IMR-90 (cell line): ENCODE measurements around the gene NAV2. TPM values are rescaled to one million over a fixed set of nuclear protein-coding genes. Genes with fewer than 3 reads are reported as not detected.

Experiments
- ATAC-seq: fragments of 200-7000 bp; cut with Tn5 transposase; 2 replicates; pipeline ENCODE4 v1.9.1; 2020; ENCODE audit warnings: low read depth, mild to moderate bottlenecking, moderate library complexity
- BruUV-seq: library from RNA; stranded (reverse); fragments of 400-500 nt; replicated peaks from 2 replicates; lab custom pipeline; 2021; lab: Mats Ljungman, UMichigan
- CTCF ChIA-PET: fragments of 300-600 bp; formaldehyde crosslinking; extraction: SDS; loops from one replicate; lab custom pipeline; 2021; ENCODE audit warnings: antibody characterized with exemption; lab: Yijun Ruan, JAX
- POLR2A ChIA-PET: fragments of 300-600 bp; sonication (Branson Sonifier 250); formaldehyde crosslinking; loops from one replicate; lab custom pipeline; 2022; ENCODE audit warnings: antibody characterized with exemption; ENCODE audit not compliant: unreplicated experiment; lab: Charles Lee
- DNase-seq: peaks from one replicate; pipeline ENCODE4 v3.0.0; 2013
- H2AFZ ChIP-seq: replicated peaks from 2 replicates; pipeline ENCODE3; 2013; ENCODE audit warnings: low read length, mild to moderate bottlenecking; ENCODE audit not compliant: poor library complexity
- H2AK5ac ChIP-seq: 2 replicates; pipeline ENCODE4 v1.6.1; 2013; ENCODE audit warnings: low read depth, low read length, inconsistent platforms
- H2AK9ac ChIP-seq: replicated peaks from 2 replicates; pipeline ENCODE3; 2013; ENCODE audit warnings: mild to moderate bottlenecking, low read depth, low read length, moderate library complexity; ENCODE audit not compliant: poor library complexity
- H2BK120ac ChIP-seq: 2 replicates; pipeline ENCODE4 v1.6.1; 2013; ENCODE audit warnings: low read depth, low read length, inconsistent platforms
- H2BK15ac ChIP-seq: 3 replicates; pipeline ENCODE4 v1.6.1; 2013; ENCODE audit warnings: low read depth, low read length, inconsistent platforms
- H2BK20ac ChIP-seq: 2 replicates; pipeline ENCODE4 v1.6.1; 2013; ENCODE audit warnings: low read depth, mild to moderate bottlenecking, inconsistent platforms, low read length, moderate library complexity
- H2BK5ac ChIP-seq: 2 replicates; pipeline ENCODE4 v1.6.1; 2013; ENCODE audit warnings: mild to moderate bottlenecking, low read depth, low read length, inconsistent platforms; ENCODE audit not compliant: poor library complexity, severe bottlenecking
- H3K14ac ChIP-seq: replicated peaks from 2 replicates; pipeline ENCODE4 v1.6.1; 2013; ENCODE audit warnings: low read depth, low read length, inconsistent platforms
- H3K18ac ChIP-seq: 2 replicates; pipeline ENCODE4 v1.6.1; 2013; ENCODE audit warnings: low read depth, low read length, control low read depth
- H3K23ac ChIP-seq: 2 replicates; pipeline ENCODE4 v1.6.1; 2013; ENCODE audit warnings: low read depth, low read length, inconsistent platforms
- H3K27ac ChIP-seq: 2 replicates; pipeline ENCODE4 v1.5.1; 2013; ENCODE audit warnings: mild to moderate bottlenecking, control low read depth, low read length; ENCODE audit not compliant: insufficient read depth
- H3K27me3 ChIP-seq: 2 replicates; pipeline ENCODE4 v1.6.1; 2013; ENCODE audit warnings: low read length; ENCODE audit not compliant: control insufficient read depth, insufficient read depth
- H3K36me3 ChIP-seq: 2 replicates; pipeline ENCODE4 v1.6.1; 2013; ENCODE audit warnings: low read length, mixed read lengths; ENCODE audit not compliant: control insufficient read depth, insufficient read depth
- H3K4ac ChIP-seq: 2 replicates; pipeline ENCODE4 v1.6.1; 2013; ENCODE audit warnings: low read depth, low read length, inconsistent platforms
- H3K4me1 ChIP-seq: 2 replicates; pipeline ENCODE4 v1.6.1; 2013; ENCODE audit warnings: low read length, mixed read lengths; ENCODE audit not compliant: control insufficient read depth, insufficient read depth
- H3K4me2 ChIP-seq: 2 replicates; pipeline ENCODE4 v1.6.1; 2013; ENCODE audit warnings: low read depth, mild to moderate bottlenecking, control low read depth, low read length, moderate library complexity
- H3K4me3 ChIP-seq: 2 replicates; pipeline ENCODE4 v1.5.1; 2013; ENCODE audit warnings: low read depth, mild to moderate bottlenecking, control low read depth, low read length, moderate library complexity; ENCODE audit not compliant: insufficient read depth
- H3K56ac ChIP-seq: 2 replicates; pipeline ENCODE4 v1.6.1; 2013; ENCODE audit warnings: low read length, inconsistent platforms; ENCODE audit not compliant: insufficient read depth; ENCODE audit errors: extremely low read depth
- H3K79me1 ChIP-seq, 2 experiments: 2 replicates each; pipeline ENCODE4 v1.6.1; 2013; ENCODE audit warnings: low read length in 2 of 2, inconsistent platforms in 1 of 2, low read depth in 1 of 2
- H3K9ac ChIP-seq: 2 replicates; pipeline ENCODE4 v1.6.1; 2013; ENCODE audit warnings: low read depth, low read length, control low read depth
- H3K9me1 ChIP-seq: 2 replicates; pipeline ENCODE4 v1.6.1; 2013; ENCODE audit warnings: low read length, inconsistent platforms; ENCODE audit not compliant: insufficient read depth
- H3K9me3 ChIP-seq: 2 replicates; pipeline ENCODE4 v1.6.1; 2013; ENCODE audit warnings: low read length; ENCODE audit not compliant: control insufficient read depth, insufficient read depth
- H4K20me1 ChIP-seq: 2 replicates; pipeline ENCODE4 v1.6.1; 2013; ENCODE audit warnings: low read length, inconsistent platforms; ENCODE audit not compliant: insufficient read depth
- H4K5ac ChIP-seq: 2 replicates; pipeline ENCODE4 v1.6.1; 2013; ENCODE audit warnings: mild to moderate bottlenecking, low read depth, low read length, control low read depth
- H4K8ac ChIP-seq, 2 experiments: 2 replicates each; pipeline ENCODE4 v1.6.1; 2013; ENCODE audit warnings: low read depth in 2 of 2, low read length in 2 of 2, control low read depth in 1 of 2, inconsistent platforms in 1 of 2
- H4K91ac ChIP-seq: 2 replicates; pipeline ENCODE4 v1.6.1; 2013; ENCODE audit warnings: low read depth, low read length, inconsistent platforms; ENCODE audit not compliant: insufficient read depth
- BHLHE40 ChIP-seq: fragments of 150-350 bp; IDR thresholded peaks from 2 replicates; pipeline ENCODE4 v1.6.1; 2016; ENCODE audit warnings: mild to moderate bottlenecking, low read depth, low read length
- CEBPB ChIP-seq: IDR thresholded peaks from 2 replicates; pipeline ENCODE4 v1.6.1; 2012; ENCODE audit warnings: low read depth, low read length, improper control_type of control experiment
- CHD1 ChIP-seq: IDR thresholded peaks from 2 replicates; pipeline ENCODE4 v1.6.1; 2012; ENCODE audit warnings: low read depth, low read length, improper control_type of control experiment
- FOS ChIP-seq: fragments of 150-350 bp; IDR thresholded peaks from 2 replicates; pipeline ENCODE4 v1.6.1; 2016; ENCODE audit warnings: low read depth, low read length
- MAFK ChIP-seq: IDR thresholded peaks from 2 replicates; pipeline ENCODE4 v1.6.1; 2012; ENCODE audit warnings: low read depth, low read length, improper control_type of control experiment
- MAZ ChIP-seq: IDR thresholded peaks from 2 replicates; pipeline ENCODE4 v1.6.1; 2012; ENCODE audit warnings: low read depth, mild to moderate bottlenecking, low read length, improper control_type of control experiment, moderate library complexity, borderline replicate concordance
- MXI1 ChIP-seq: IDR thresholded peaks from 2 replicates; pipeline ENCODE4 v1.6.1; 2012; ENCODE audit warnings: low read depth, mild to moderate bottlenecking, low read length, moderate library complexity, borderline replicate concordance
- NFE2L2 ChIP-seq: fragments of 150-350 bp; IDR thresholded peaks from 2 replicates; pipeline ENCODE4 v1.6.1; 2016; ENCODE audit warnings: low read depth, mild to moderate bottlenecking, low read length
- RAD21 ChIP-seq: IDR thresholded peaks from 2 replicates; pipeline ENCODE4 v1.6.1; 2012; ENCODE audit warnings: low read length, improper control_type of control experiment
- RCOR1 ChIP-seq: IDR thresholded peaks from 2 replicates; pipeline ENCODE4 v1.6.1; 2012; ENCODE audit warnings: mild to moderate bottlenecking, low read length, improper control_type of control experiment; ENCODE audit not compliant: insufficient replicate concordance
- RFX5 ChIP-seq: IDR thresholded peaks from 2 replicates; pipeline ENCODE4 v1.8.0; 2012; ENCODE audit warnings: low read depth, mild to moderate bottlenecking, low read length, moderate library complexity
- SMC3 ChIP-seq: fragments of 150-350 bp; IDR thresholded peaks from 2 replicates; pipeline ENCODE4 v1.6.1; 2016; ENCODE audit warnings: low read depth, mild to moderate bottlenecking, antibody characterized with exemption, low read length, moderate library complexity
- WGBS, 2 experiments: methylation state at CpG; one replicate each; pipeline versions ENCODE4 v1.1.5 to v1.1.7; 2013; ENCODE audit warnings: missing lambda C conversion rate in 2 of 2; ENCODE audit not compliant: insufficient read length in 1 of 2; ENCODE audit errors: extremely low coverage in 2 of 2; 5-methylcytosine and 5-hydroxymethylcytosine counted together
- dilution Hi-C: fragments of 300-500 bp; cut with HindIII; formaldehyde crosslinking; loops from one replicate; pipeline ENCODE4 v1.14.3; 2018; ENCODE audit warnings: low sequenced_read_pairs; ENCODE audit not compliant: unreplicated experiment
- in situ Hi-C: fragments of 300-500 bp; cut with MboI; formaldehyde crosslinking; loops from 3 replicates; pipeline ENCODE4 v1.14.3; 2019; ENCODE audit warnings: low sequenced_read_pairs, inconsistent platforms, mixed read lengths
- intact Hi-C: fragments of 100-400 bp; cut with micrococcal nuclease; formaldehyde crosslinking; loops from 2 replicates; pipeline ENCODE4 v1.10.0; 2022
- polyA plus RNA-seq, 3 experiments: library from polyadenylated mRNA; depleted of rRNA; stranded (reverse); fragments of >200 nt; gene quantifications; 2 replicates each; pipeline ENCODE4 v1.2.3, GENCODE V29; 2012; ENCODE audit warnings: low replicate concordance in 1 of 3
- total RNA-seq: library from RNA; depleted of rRNA; stranded (reverse); fragments of >200 nt; gene quantifications from 2 replicates; pipeline ENCODE4 v1.2.3, GENCODE V29; 2012
- TF ChIP-seq, protein P1 (sequence below): fragments of 150-350 bp; IDR thresholded peaks from 2 replicates; pipeline ENCODE4 v1.6.1; 2016; ENCODE audit warnings: low read depth, mild to moderate bottlenecking, low read length, moderate library complexity, borderline replicate concordance
- TF ChIP-seq, protein P2 (sequence below): fragments of 150-350 bp; IDR thresholded peaks from 2 replicates; pipeline ENCODE4 v1.6.1; 2017; ENCODE audit warnings: mild to moderate bottlenecking, antibody characterized with exemption, low read length, low read depth

NAV2 gene
- total and polyA plus RNA-seq, 2 of the 4 experiments (the other 2 are of a cell fraction), result 4.5 to 12.6 TPM

DNA sequence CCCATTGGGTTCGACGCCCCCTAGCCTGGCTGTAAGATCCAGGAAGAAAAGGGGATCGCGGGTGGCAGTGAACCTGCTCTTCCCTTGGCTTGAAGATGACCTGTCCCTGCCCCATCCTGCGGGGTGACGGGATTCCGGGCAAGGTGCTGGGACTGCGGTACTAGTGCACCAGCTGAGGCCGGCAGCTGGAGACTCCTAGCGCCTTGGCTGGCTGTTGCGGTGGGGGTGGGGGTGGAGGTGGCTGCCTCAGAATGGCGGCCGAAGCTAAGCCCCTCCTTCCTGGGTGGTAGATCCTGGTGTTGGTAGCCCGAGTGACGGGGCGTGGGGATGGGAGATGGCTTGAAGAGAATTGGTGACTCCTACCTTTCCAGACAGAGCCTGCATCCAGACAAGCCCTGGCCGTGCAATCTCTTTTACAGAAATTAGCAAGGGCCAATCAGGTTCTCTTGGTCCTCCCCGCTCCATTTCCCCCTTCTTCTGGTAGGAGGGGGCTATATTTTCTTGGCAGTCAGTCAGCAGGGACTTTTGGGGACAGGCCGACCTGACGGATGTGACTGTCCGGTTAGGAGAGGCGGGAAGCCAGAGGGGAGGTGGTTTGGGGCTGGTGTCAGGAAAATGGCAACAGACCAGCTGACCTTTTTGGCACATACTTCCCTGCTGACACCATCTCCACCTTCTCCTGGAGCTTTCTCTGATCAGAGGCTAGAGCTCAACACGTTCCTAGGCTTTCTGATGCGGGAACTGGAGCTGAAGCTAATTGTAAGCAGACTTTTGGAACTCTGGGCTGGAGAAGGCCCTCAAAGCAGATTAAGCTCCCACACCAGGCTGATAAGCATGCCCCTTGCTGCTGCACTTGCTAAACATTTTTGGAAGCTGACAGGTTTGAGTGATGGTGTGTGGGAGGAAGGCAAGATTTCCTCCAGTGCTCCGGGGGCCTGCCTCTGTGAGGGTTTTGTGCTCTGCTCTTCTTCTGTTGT is 2.0 kb downstream of the NAV2 start:
- peak overlapping the region; percentile 86 for H3K4me2 ChIP-seq
- H3K4me1 ChIP-seq, result peaks cover 25% of the 10 kb centered on the region
- no TSS peak for BruUV-seq
- H3K14ac ChIP-seq, result peak overlapping the region; percentile 77
- peak overlapping the region; percentile 91 for H2BK120ac ChIP-seq
- H3K18ac ChIP-seq, result peak overlapping the region; percentile 63
- H3K56ac ChIP-seq, result peak overlapping the region; percentile 66
- in situ Hi-C loops (no loop called here), intact Hi-C loops (loop anchor here (5.0 kb wide), 1 partner anchor 137 kb away; no protein-coding TSS in a partner anchor), dilution Hi-C loops (no loop called here)
- peak overlapping the region; percentile 64 for H3K27ac ChIP-seq
- peak overlapping the region; percentile 88 for H2AFZ ChIP-seq
- ChIA-PET CTCF (interaction anchor here (1.5 kb wide), 1 partner anchor 151 kb away, joined by 4 read pairs; no protein-coding TSS in a partner anchor), POLR2A (no interaction called here)
- H3K79me1 ChIP-seq, result peaks cover 37 to 67% of the 10 kb centered on the region in 2 experiments
- H4K20me1 ChIP-seq, result peaks cover 10% of the 10 kb centered on the region; the same call in 1 of the 2 replicates
- peak overlapping the region; percentile 48 to 77 for H4K8ac ChIP-seq
- H3K4ac ChIP-seq, result peak overlapping the region; percentile 79
- peaks cover 14% of the 10 kb centered on the region for H3K9me1 ChIP-seq
- H3K27me3 ChIP-seq, result no peaks in the 10 kb centered on the region
- peak; percentile 85 for DNase-seq
- H2BK15ac ChIP-seq, result peak overlapping the region; percentile 72; the same call in 2 of the 3 replicates
- no CpG with 5 or more reads among the region's 25 CpGs for WGBS, 2 experiments
- peak; percentile 13 for ATAC-seq
- peak overlapping the region; percentile 44; the same call in 1 of the 2 replicates for H4K5ac ChIP-seq
- peak overlapping the region; percentile 85 for H3K23ac ChIP-seq
- peak overlapping the region; percentile 83 for H2BK5ac ChIP-seq
- H2AK5ac ChIP-seq, result peak overlapping the region; percentile 62
- H4K91ac ChIP-seq, result peak overlapping the region; percentile 77
- H3K9ac ChIP-seq, result peak overlapping the region; percentile 69
- H2AK9ac ChIP-seq, result peak overlapping the region; percentile 90
- no peaks in the 10 kb centered on the region for H3K36me3 ChIP-seq
- H3K9me3 ChIP-seq, result no peaks in the 10 kb centered on the region
- H3K4me3 ChIP-seq, result peak overlapping the region; percentile 50
- peak overlapping the region; percentile 64 for H2BK20ac ChIP-seq
- TF ChIP-seq, protein P1, sequence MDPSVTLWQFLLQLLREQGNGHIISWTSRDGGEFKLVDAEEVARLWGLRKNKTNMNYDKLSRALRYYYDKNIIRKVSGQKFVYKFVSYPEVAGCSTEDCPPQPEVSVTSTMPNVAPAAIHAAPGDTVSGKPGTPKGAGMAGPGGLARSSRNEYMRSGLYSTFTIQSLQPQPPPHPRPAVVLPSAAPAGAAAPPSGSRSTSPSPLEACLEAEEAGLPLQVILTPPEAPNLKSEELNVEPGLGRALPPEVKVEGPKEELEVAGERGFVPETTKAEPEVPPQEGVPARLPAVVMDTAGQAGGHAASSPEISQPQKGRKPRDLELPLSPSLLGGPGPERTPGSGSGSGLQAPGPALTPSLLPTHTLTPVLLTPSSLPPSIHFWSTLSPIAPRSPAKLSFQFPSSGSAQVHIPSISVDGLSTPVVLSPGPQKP, result no peak
- TF ChIP-seq MAZ (no peak; the same call in 1 of the 2 replicates), BHLHE40 (no peak), MAFK (no peak), CHD1 (no peak), NFE2L2 (no peak), RFX5 (no peak), CEBPB (no peak; the same call in 1 of the 2 replicates), RAD21 (no peak; the same call in 1 of the 2 replicates), RCOR1 (peak; percentile 14), FOS (no peak), MXI1 (peak; percentile 26; the same call in 1 of the 2 replicates), SMC3 (no peak)
- TF ChIP-seq, protein P2, sequence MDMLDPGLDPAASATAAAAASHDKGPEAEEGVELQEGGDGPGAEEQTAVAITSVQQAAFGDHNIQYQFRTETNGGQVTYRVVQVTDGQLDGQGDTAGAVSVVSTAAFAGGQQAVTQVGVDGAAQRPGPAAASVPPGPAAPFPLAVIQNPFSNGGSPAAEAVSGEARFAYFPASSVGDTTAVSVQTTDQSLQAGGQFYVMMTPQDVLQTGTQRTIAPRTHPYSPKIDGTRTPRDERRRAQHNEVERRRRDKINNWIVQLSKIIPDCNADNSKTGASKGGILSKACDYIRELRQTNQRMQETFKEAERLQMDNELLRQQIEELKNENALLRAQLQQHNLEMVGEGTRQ, result no peak
